GM21786 (cell line): ENCODE data around the gene COL8A1.

Experiments used
- ATAC-seq: cut with Tn5 transposase; IDR thresholded peaks from one replicate; pipeline ENCODE4 v1.9.1; 2021; ENCODE audit not compliant: unreplicated experiment

Gene COL8A1

GRCh38 chr3:99753268-99753975 lies 115.0 kb downstream of the COL8A1 start:
- ATAC-seq, result peak; percentile 92

- no peak for ATAC-seq
These were observed 117.4 kb downstream of the COL8A1 start for GRCh38 chr3:99755831-99756230.

- ATAC-seq, result no peak
These were observed 119.6 kb downstream of the COL8A1 start for GRCh38 chr3:99757966-99758365.

GRCh38 chr3:99758502-99759177 lies 120.2 kb downstream of the COL8A1 start:
- ATAC-seq, result no peak

- no peak for ATAC-seq
These were observed 121.6 kb downstream of the COL8A1 start for GRCh38 chr3:99760031-99760430.

- ATAC-seq, result no peak
These were observed 122.2 kb downstream of the COL8A1 start for GRCh38 chr3:99760629-99761028.

- ATAC-seq, result no peak
These were observed 123.2 kb downstream of the COL8A1 start for GRCh38 chr3:99761415-99762165.

- ATAC-seq, result no peak
These were observed 124.5 kb downstream of the COL8A1 start for GRCh38 chr3:99762901-99763300.

GRCh38 chr3:99764377-99764776 lies 126.0 kb downstream of the COL8A1 start:
- ATAC-seq, result no peak

- ATAC-seq, result no peak
These were observed 126.9 kb downstream of the COL8A1 start for GRCh38 chr3:99765042-99765942.

- ATAC-seq, result no peak
These were observed 128.9 kb downstream of the COL8A1 start for GRCh38 chr3:99767291-99767690.

GRCh38 chr3:99768126-99768525 lies 129.7 kb downstream of the COL8A1 start:
- no peak for ATAC-seq

GRCh38 chr3:99768808-99769501 lies 130.6 kb downstream of the COL8A1 start:
- no peak for ATAC-seq

GRCh38 chr3:99772171-99772570 lies 133.8 kb downstream of the COL8A1 start:
- no peak for ATAC-seq

- no peak for ATAC-seq
These were observed 134.3 kb downstream of the COL8A1 start for GRCh38 chr3:99772671-99773070.

- peak; percentile 92 for ATAC-seq
These were observed 136.1 kb downstream of the COL8A1 start for GRCh38 chr3:99774467-99774866.

- ATAC-seq, result no peak
These were observed 138.3 kb downstream of the COL8A1 start for GRCh38 chr3:99776516-99777209.

- no peak for ATAC-seq
These were observed 138.8 kb downstream of the COL8A1 start for GRCh38 chr3:99777210-99777549.

GRCh38 chr3:99777708-99778107 lies 139.3 kb downstream of the COL8A1 start:
- no peak for ATAC-seq

GRCh38 chr3:99780749-99781148 lies 142.4 kb downstream of the COL8A1 start:
- ATAC-seq, result no peak
